Measurements from ENCODE around the gene TENM4. TPM values are rescaled to one million over a fixed set of nuclear protein-coding genes. Genes with fewer than 3 reads are reported as not detected.

Gene TENM4
- total and polyA plus RNA-seq, 4 experiments from 2014 or later = 0.25 to 0.28 TPM; not detected in 2

GRCh38 chr11:79062814-79063762 is 377.7 kb downstream of the TENM4 start:
- Histone ChIP-seq H3K27ac (ENCODE audit: low read depth, low read length) (no peak overlapping the region), H3K4me3 (ENCODE audit: low read length in 2 of 2) (no peak overlapping the region), H3K27me3 (ENCODE audit: insufficient read depth, low read length) (no peaks in the 10 kb centered on the region), H3K36me3 (ENCODE audit: insufficient read depth, low read length) (no peaks in the 10 kb centered on the region), H3K4me1 (ENCODE audit: insufficient read depth, low read length) (no peaks in the 10 kb centered on the region), H3K9me3 (ENCODE audit: control insufficient read depth in 1 of 2, low read length in 2 of 2) (no peaks in the 10 kb centered on the region)
- ChIA-PET CTCF (ENCODE audit: partially characterized antibody) (no interaction called here), POLR2A (ENCODE audit: partially characterized antibody) (no interaction called here)
- intact Hi-C loops (cut with micrococcal nuclease) = no loop called here
- no peak for DNase-seq
- Mint-ChIP-seq H3K36me3 (no peaks in the 10 kb centered on the region), H3K9me3 (no peaks in the 10 kb centered on the region), H3K27me3 (peaks cover 2 to 4% of the 10 kb centered on the region in 2 donors), H3K4me3 (no peak overlapping the region), H3K4me1 (peaks cover 0 to 4% (median 1%) of the 10 kb centered on the region in 4 donors), H3K27ac (no peak overlapping the region)

- CTCF ChIA-PET (ENCODE audit: partially characterized antibody) = no interaction called here
- intact Hi-C loops (cut with micrococcal nuclease) = no loop called here
- Mint-ChIP-seq H3K36me3 (no peaks in the 10 kb centered on the region), H3K4me3 (no peak overlapping the region), H3K27me3 (peaks cover 2 to 13% of the 10 kb centered on the region in 2 donors), H3K9me3 (peaks cover 0 to 2% (median 0%) of the 10 kb centered on the region in 8 donors), H3K4me1 (no peaks in the 10 kb centered on the region), H3K27ac (no peak overlapping the region)
- POLR2A ChIA-PET (ENCODE audit: partially characterized antibody) = no interaction called here
- no peak overlapping the region for H3K4me3 ChIP-seq (ENCODE audit: low read length in 2 of 2)
- H3K27ac ChIP-seq (ENCODE audit: low read depth, low read length) = no peak overlapping the region
- no peaks in the 10 kb centered on the region for H3K4me1 ChIP-seq (ENCODE audit: insufficient read depth, low read length)
- DNase-seq = no peak
- H3K36me3 ChIP-seq (ENCODE audit: insufficient read depth, low read length) = no peaks in the 10 kb centered on the region
- no peaks in the 10 kb centered on the region for H3K27me3 ChIP-seq (ENCODE audit: insufficient read depth, low read length)
- H3K9me3 ChIP-seq (ENCODE audit: control insufficient read depth in 1 of 2, low read length in 2 of 2) = no peaks in the 10 kb centered on the region
Observed at GRCh38 chr11:79060081-79060953, 380.5 kb downstream of the TENM4 start.

DNA sequence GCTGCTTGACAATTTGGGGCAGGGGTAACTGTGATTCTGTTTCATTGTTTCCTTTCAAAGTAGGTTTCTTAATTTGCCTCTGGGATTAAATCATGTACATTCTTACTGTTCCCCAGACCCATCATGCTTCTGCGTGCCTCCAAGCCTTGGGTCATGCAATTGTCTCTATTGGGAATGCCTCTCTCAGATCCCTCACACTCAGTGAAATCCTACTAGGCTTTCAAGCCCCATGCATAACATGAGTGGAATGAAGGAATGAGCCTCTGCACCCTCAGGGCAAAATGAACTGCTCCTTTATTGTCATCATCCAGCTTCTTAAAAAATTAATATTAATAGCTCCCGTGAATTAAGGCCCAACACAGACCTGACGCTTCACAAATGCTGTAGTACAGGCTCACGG is 381.7 kb downstream of the TENM4 start:
- Mint-ChIP-seq H3K9me3 (peaks cover 0 to 2% (median 0%) of the 10 kb centered on the region in 8 donors), H3K4me1 (no peaks in the 10 kb centered on the region), H3K27me3 (peaks cover 2 to 13% of the 10 kb centered on the region in 2 donors), H3K4me3 (no peak overlapping the region), H3K27ac (no peak overlapping the region), H3K36me3 (no peaks in the 10 kb centered on the region)
- Histone ChIP-seq H3K27me3 (ENCODE audit: insufficient read depth, low read length) (no peaks in the 10 kb centered on the region), H3K27ac (ENCODE audit: low read depth, low read length) (no peak overlapping the region), H3K36me3 (ENCODE audit: insufficient read depth, low read length) (no peaks in the 10 kb centered on the region), H3K4me1 (ENCODE audit: insufficient read depth, low read length) (no peaks in the 10 kb centered on the region), H3K4me3 (ENCODE audit: low read length in 2 of 2) (no peak overlapping the region), H3K9me3 (ENCODE audit: control insufficient read depth in 1 of 2, low read length in 2 of 2) (no peaks in the 10 kb centered on the region)
- CTCF ChIA-PET (ENCODE audit: partially characterized antibody) = no interaction called here
- no peak for DNase-seq
- intact Hi-C loops (cut with micrococcal nuclease) = no loop called here
- POLR2A ChIA-PET (ENCODE audit: partially characterized antibody) = no interaction called here

- DNase-seq = no peak
- intact Hi-C loops (cut with micrococcal nuclease) = no loop called here
- Mint-ChIP-seq H3K9me3 (peaks cover 0 to 2% (median 0%) of the 10 kb centered on the region in 8 donors), H3K4me1 (no peaks in the 10 kb centered on the region), H3K27me3 (peaks cover 2 to 15% of the 10 kb centered on the region in 2 donors), H3K36me3 (no peaks in the 10 kb centered on the region), H3K4me3 (no peak overlapping the region), H3K27ac (no peak overlapping the region)
- H3K9me3 ChIP-seq (ENCODE audit: control insufficient read depth in 1 of 2, low read length in 2 of 2) = no peaks in the 10 kb centered on the region
- H3K27me3 ChIP-seq (ENCODE audit: insufficient read depth, low read length) = no peaks in the 10 kb centered on the region
- no peaks in the 10 kb centered on the region for H3K4me1 ChIP-seq (ENCODE audit: insufficient read depth, low read length)
- CTCF ChIA-PET (ENCODE audit: partially characterized antibody) = no interaction called here
- no peak overlapping the region for H3K4me3 ChIP-seq (ENCODE audit: low read length in 2 of 2)
- H3K27ac ChIP-seq (ENCODE audit: low read depth, low read length) = no peak overlapping the region
- H3K36me3 ChIP-seq (ENCODE audit: insufficient read depth, low read length) = no peaks in the 10 kb centered on the region
- POLR2A ChIA-PET (ENCODE audit: partially characterized antibody) = no interaction called here
Observed at GRCh38 chr11:79055856-79056631, 384.8 kb downstream of the TENM4 start.

- peaks cover under 1 to 14% of the 10 kb centered on the region in 2 donors for H3K27me3 Mint-ChIP-seq
- Histone ChIP-seq H3K36me3 (ENCODE audit: insufficient read depth, low read length) (no peaks in the 10 kb centered on the region), H3K27me3 (ENCODE audit: insufficient read depth, low read length) (no peaks in the 10 kb centered on the region), H3K9me3 (ENCODE audit: control insufficient read depth in 1 of 2, low read length in 2 of 2) (no peaks in the 10 kb centered on the region), H3K4me1 (ENCODE audit: insufficient read depth, low read length) (no peaks in the 10 kb centered on the region), H3K4me3 (ENCODE audit: low read length in 2 of 2) (no peak overlapping the region), H3K27ac (ENCODE audit: low read depth, low read length) (no peak overlapping the region)
- intact Hi-C loops (cut with micrococcal nuclease) = no loop called here
- no peak for DNase-seq
- ChIA-PET POLR2A (ENCODE audit: partially characterized antibody) (no interaction called here), CTCF (ENCODE audit: partially characterized antibody) (interaction anchor here (1.0 kb wide), 1 partner anchor 409 kb away, joined by 3 read pairs; no protein-coding TSS in a partner anchor)
- no peak overlapping the region for H3K27ac Mint-ChIP-seq
- H3K4me1 Mint-ChIP-seq = no peaks in the 10 kb centered on the region
- no peak overlapping the region for H3K4me3 Mint-ChIP-seq
- no peaks in the 10 kb centered on the region for H3K36me3 Mint-ChIP-seq
- H3K9me3 Mint-ChIP-seq = peaks cover 0 to 2% (median 0%) of the 10 kb centered on the region in 8 donors
Observed at GRCh38 chr11:79054636-79055035, 386.2 kb downstream of the TENM4 start.

- Histone ChIP-seq H3K9me3 (ENCODE audit: control insufficient read depth in 1 of 2, low read length in 2 of 2) (no peaks in the 10 kb centered on the region), H3K4me1 (ENCODE audit: insufficient read depth, low read length) (no peaks in the 10 kb centered on the region), H3K27ac (ENCODE audit: low read depth, low read length) (no peak overlapping the region), H3K27me3 (ENCODE audit: insufficient read depth, low read length) (no peaks in the 10 kb centered on the region), H3K36me3 (ENCODE audit: insufficient read depth, low read length) (no peaks in the 10 kb centered on the region), H3K4me3 (ENCODE audit: low read length in 2 of 2) (no peak overlapping the region)
- H3K4me1 Mint-ChIP-seq = no peaks in the 10 kb centered on the region
- H3K9me3 Mint-ChIP-seq = peaks cover 0 to 2% (median 0%) of the 10 kb centered on the region in 8 donors
- POLR2A ChIA-PET (ENCODE audit: partially characterized antibody) = no interaction called here
- H3K27ac Mint-ChIP-seq = no peak overlapping the region
- CTCF ChIA-PET (ENCODE audit: partially characterized antibody) = no interaction called here
- DNase-seq = no peak
- H3K4me3 Mint-ChIP-seq = no peak overlapping the region
- H3K27me3 Mint-ChIP-seq = peaks cover 0 to 8% of the 10 kb centered on the region in 2 donors
- intact Hi-C loops (cut with micrococcal nuclease) = no loop called here
- H3K36me3 Mint-ChIP-seq = no peaks in the 10 kb centered on the region
Observed at GRCh38 chr11:79052544-79052943, 388.3 kb downstream of the TENM4 start.

DNA sequence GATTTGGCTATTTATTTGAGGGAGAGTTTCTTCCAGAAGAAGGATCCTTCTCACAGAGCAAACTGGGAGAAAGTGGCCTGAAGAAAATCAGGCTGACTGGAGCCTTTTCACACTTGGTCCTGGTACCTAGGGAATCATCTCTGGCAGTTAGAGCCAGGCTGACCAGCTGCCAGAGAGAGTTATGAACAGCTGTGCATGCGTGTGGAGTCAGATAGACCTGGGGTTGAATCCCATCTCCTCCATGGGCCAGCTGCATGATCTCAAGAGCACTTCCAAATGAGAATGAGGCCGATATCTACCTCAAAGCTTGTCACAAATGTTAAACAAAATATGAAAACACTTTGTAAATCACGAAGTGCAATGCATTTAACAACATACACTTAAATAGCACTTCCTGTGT is 390.0 kb downstream of the TENM4 start:
- intact Hi-C loops (cut with micrococcal nuclease) = no loop called here
- H3K36me3 ChIP-seq (ENCODE audit: insufficient read depth, low read length) = no peaks in the 10 kb centered on the region
- H3K4me3 ChIP-seq (ENCODE audit: low read length in 2 of 2) = no peak overlapping the region
- H3K4me1 ChIP-seq (ENCODE audit: insufficient read depth, low read length) = no peaks in the 10 kb centered on the region
- POLR2A ChIA-PET (ENCODE audit: partially characterized antibody) = no interaction called here
- Mint-ChIP-seq H3K4me1 (no peaks in the 10 kb centered on the region), H3K36me3 (no peaks in the 10 kb centered on the region), H3K4me3 (no peak overlapping the region), H3K9me3 (no peaks in the 10 kb centered on the region), H3K27me3 (peaks cover 0 to 4% of the 10 kb centered on the region in 2 donors), H3K27ac (no peak overlapping the region)
- no peaks in the 10 kb centered on the region for H3K9me3 ChIP-seq (ENCODE audit: control insufficient read depth in 1 of 2, low read length in 2 of 2)
- CTCF ChIA-PET (ENCODE audit: partially characterized antibody) = no interaction called here
- no peak for DNase-seq
- no peaks in the 10 kb centered on the region for H3K27me3 ChIP-seq (ENCODE audit: insufficient read depth, low read length)
- no peak overlapping the region for H3K27ac ChIP-seq (ENCODE audit: low read depth, low read length)

Data from CD4-positive, alpha-beta memory T cell (primary cell).